Upper lobe of left lung (tissue), 4 donors: ENCODE measurements around the gene RNPEPL1.

Experiments used
- CTCF ChIP-seq, 6 experiments: fragments of 450-650 bp in 4 of 6; fragments of 200-600 bp in 2 of 6; sonication (generic) in 2 of 6; IDR thresholded peaks; one replicate each; pipeline ENCODE4 v1.5.1; 2016 to 2019; ENCODE audit warnings: antibody characterized with exemption in 6 of 6
- EP300 ChIP-seq, 4 donors: sonication (generic); formaldehyde crosslinking; IDR thresholded peaks; one replicate each; pipeline ENCODE4 v1.5.1; 2017; ENCODE audit warnings: antibody characterized with exemption in 4 of 4, control low read depth in 2 of 4
- POLR2A ChIP-seq, 4 donors: fragments of 450-650 bp; IDR thresholded peaks; one replicate each; pipeline ENCODE4 v1.5.1; 2016 to 2017; ENCODE audit warnings: antibody characterized with exemption in 4 of 4, mild to moderate bottlenecking in 2 of 4

- TF ChIP-seq CTCF (IDR thresholded peaks at IDR 0.05), result no peak
- TF ChIP-seq POLR2A (IDR thresholded peaks at IDR 0.05), result no peak
- no peak for TF ChIP-seq EP300 (IDR thresholded peaks at IDR 0.05)
Measured at GRCh38 chr2:240589850-240590525, 21.7 kb downstream of the RNPEPL1 start.
